ENCODE results near the gene TEAD1. TPM values are rescaled to one million over a fixed set of nuclear protein-coding genes. Genes with fewer than 3 reads are reported as not detected.

TEAD1 gene
- total and polyA plus RNA-seq, 10 of the 15 experiments (the other 5 are each of a cell fraction or from before 2014, with no cell fraction given) = 0.01 to 0.59 (median 0.04) TPM; not detected in 6

DNA sequence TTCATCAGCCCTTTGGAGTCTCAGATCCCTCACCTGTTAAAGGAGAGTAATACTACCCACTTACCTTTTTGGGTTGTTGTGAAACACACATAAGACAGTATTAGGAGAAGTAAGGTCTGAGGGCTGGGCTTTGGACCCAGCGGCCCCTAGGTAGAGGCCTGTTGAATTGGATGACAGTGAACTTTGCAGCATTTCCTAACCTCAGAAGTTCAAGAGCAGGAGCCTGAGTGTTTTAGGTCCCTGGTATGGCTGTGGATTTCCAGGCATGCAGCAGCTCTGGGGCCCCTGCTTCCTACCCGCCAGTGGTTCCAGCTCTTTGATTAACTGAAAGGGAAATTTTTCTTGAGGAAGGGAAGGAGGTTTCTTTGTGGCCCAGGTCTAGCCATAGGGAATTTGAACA is 58.9 kb downstream of the TEAD1 start (continued):
- TF ChIP-seq SPI1 (IDR thresholded peaks at IDR 0.05; ENCODE audit: borderline replicate concordance, insufficient read depth, low read depth, low read length) = no peak
- TF ChIP-seq SMAD5 (IDR thresholded peaks at IDR 0.05; ENCODE audit: low read depth) = no peak

DNA sequence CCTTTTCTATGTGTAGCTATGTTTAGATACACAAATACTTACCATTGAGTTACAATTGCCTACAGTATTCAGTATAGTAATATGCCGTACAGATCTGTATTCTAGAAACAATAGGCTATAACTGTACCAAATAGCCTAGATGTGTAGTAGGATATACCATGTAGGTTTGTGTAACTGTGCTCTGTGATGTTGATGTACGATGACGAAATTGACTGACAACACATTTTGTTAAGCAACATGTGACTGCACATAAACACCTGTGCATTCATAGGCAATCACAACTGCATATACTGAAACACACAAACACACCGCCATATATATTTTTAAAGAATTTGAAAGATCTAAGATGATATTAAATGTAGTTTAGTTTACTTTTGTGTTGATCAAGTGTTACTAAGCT is 60.4 kb downstream of the TEAD1 start:
- WGBS (ENCODE audit: insufficient coverage, insufficient replicate concordance, low lambda C conversion rate, missing lambda C conversion rate) = 61% methylated on average over 4 of the region's 4 CpGs
- CTCF ChIA-PET = no interaction called here

GRCh38 chr11:12735262-12735661 is 61.0 kb downstream of the TEAD1 start:
- FAIRE-seq = no peak
- CTCF ChIA-PET = no interaction called here
- TF ChIP-seq PML (IDR thresholded peaks at IDR 0.05; ENCODE audit: low read length) (no peak), IRF4 (IDR thresholded peaks at IDR 0.05; ENCODE audit: low read depth, low read length) (no peak), SMAD5 (IDR thresholded peaks at IDR 0.05; ENCODE audit: low read depth) (no peak), TCF12 (IDR thresholded peaks at IDR 0.05; ENCODE audit: low read depth, low read length) (no peak), CBX3 (IDR thresholded peaks at IDR 0.05; ENCODE audit: borderline replicate concordance, low read depth) (no peak), NR2F1 (conservative IDR thresholded peaks at IDR 0.05) (no peak), CREB1 (IDR thresholded peaks at IDR 0.05; ENCODE audit: low read depth) (no peak), FOS (IDR thresholded peaks at IDR 0.05; ENCODE audit: borderline replicate concordance, extremely low read depth, insufficient read length) (no peak), IKZF1 (conservative IDR thresholded peaks at IDR 0.05) (no peak)
- TF ChIP-seq, protein P1, sequence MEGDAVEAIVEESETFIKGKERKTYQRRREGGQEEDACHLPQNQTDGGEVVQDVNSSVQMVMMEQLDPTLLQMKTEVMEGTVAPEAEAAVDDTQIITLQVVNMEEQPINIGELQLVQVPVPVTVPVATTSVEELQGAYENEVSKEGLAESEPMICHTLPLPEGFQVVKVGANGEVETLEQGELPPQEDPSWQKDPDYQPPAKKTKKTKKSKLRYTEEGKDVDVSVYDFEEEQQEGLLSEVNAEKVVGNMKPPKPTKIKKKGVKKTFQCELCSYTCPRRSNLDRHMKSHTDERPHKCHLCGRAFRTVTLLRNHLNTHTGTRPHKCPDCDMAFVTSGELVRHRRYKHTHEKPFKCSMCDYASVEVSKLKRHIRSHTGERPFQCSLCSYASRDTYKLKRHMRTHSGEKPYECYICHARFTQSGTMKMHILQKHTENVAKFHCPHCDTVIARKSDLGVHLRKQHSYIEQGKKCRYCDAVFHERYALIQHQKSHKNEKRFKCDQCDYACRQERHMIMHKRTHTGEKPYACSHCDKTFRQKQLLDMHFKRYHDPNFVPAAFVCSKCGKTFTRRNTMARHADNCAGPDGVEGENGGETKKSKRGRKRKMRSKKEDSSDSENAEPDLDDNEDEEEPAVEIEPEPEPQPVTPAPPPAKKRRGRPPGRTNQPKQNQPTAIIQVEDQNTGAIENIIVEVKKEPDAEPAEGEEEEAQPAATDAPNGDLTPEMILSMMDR (IDR thresholded peaks at IDR 0.05 in 2 of 3, conservative IDR thresholded peaks at IDR 0.05 in 1 of 3; ENCODE audit: control insufficient read depth in 2 of 3, extremely low read depth in 1 of 3, insufficient read depth in 1 of 3, low read depth in 3 of 3, low read length in 3 of 3) = no peak

More for the DNA sequence above, 60.4 kb downstream of the TEAD1 start:
- Histone ChIP-seq H4K20me1 (ENCODE audit: control insufficient read depth, insufficient read depth) (no peaks in the 10 kb centered on the region), H3K27ac (ENCODE audit: control insufficient read depth, insufficient read depth) (no peak overlapping the region), H3K79me2 (ENCODE audit: control insufficient read depth, insufficient read depth, low read length) (no peaks in the 10 kb centered on the region), H3K36me3 (ENCODE audit: control insufficient read depth in 2 of 2, insufficient read depth in 2 of 2, low read length in 1 of 2) (no peaks in the 10 kb centered on the region), H3K27me3 (replicated peaks in 1 of 2; ENCODE audit: control insufficient read depth in 2 of 2, insufficient read depth in 2 of 2, low read length in 1 of 2) (no peaks in the 10 kb centered on the region), H3K4me3 (no peak overlapping the region), H3K4me2 (ENCODE audit: control insufficient read depth, insufficient read depth) (no peak overlapping the region), H2AFZ (ENCODE audit: control insufficient read depth, low read depth, low read length) (no peak overlapping the region), H3K4me1 (ENCODE audit: control insufficient read depth, insufficient read depth, low read length) (no peaks in the 10 kb centered on the region), H3K9ac (ENCODE audit: control insufficient read depth, insufficient read depth, low read length) (no peak overlapping the region), H3K9me3 (replicated peaks; ENCODE audit: control insufficient read depth, insufficient read depth, low read length) (no peaks in the 10 kb centered on the region; the same call in 2 of the 3 replicates)
- BruUV-seq (replicated peaks) = no TSS peak
- in situ Hi-C loops (cut with MboI) = no loop called here
- ChIA-PET POLR2A (no interaction called here), SMC1A (ENCODE audit: uncharacterized antibody, unreplicated experiment) (interaction anchor here (1.5 kb wide), 1 partner anchor 12 kb away, joined by 4 read pairs; no protein-coding TSS in a partner anchor), RAD21 (ENCODE audit: unreplicated experiment) (no interaction called here)
- intact Hi-C loops (cut with micrococcal nuclease; ENCODE audit: unreplicated experiment) = no loop called here
- TF ChIP-seq RELA (IDR thresholded peaks at IDR 0.05; ENCODE audit: borderline replicate concordance, partially characterized antibody) = no peak
- no peak for TF ChIP-seq GATAD2B (conservative IDR thresholded peaks at IDR 0.05; ENCODE audit: low read depth)
- no peak for TF ChIP-seq HDAC2 (IDR thresholded peaks at IDR 0.05)
- DNase-seq (ENCODE audit: low read depth, low spot score) = no peak
- ATAC-seq = no peak
- FAIRE-seq = no peak

More at GRCh38 chr11:12735262-12735661, 61.0 kb downstream of the TEAD1 start:
- 38% methylated on average over 5 of the region's 7 CpGs for WGBS (ENCODE audit: insufficient coverage, insufficient replicate concordance, low lambda C conversion rate, missing lambda C conversion rate)
- Histone ChIP-seq H2AFZ (ENCODE audit: control insufficient read depth, low read depth, low read length) (no peak overlapping the region), H3K4me1 (ENCODE audit: control insufficient read depth, insufficient read depth, low read length) (no peaks in the 10 kb centered on the region), H3K9me3 (replicated peaks; ENCODE audit: control insufficient read depth, insufficient read depth, low read length) (no peaks in the 10 kb centered on the region), H3K79me2 (ENCODE audit: control insufficient read depth, insufficient read depth, low read length) (no peaks in the 10 kb centered on the region), H3K27me3 (replicated peaks in 1 of 2; ENCODE audit: control insufficient read depth in 2 of 2, insufficient read depth in 2 of 2, low read length in 1 of 2) (no peaks in the 10 kb centered on the region), H3K27ac (ENCODE audit: control insufficient read depth, insufficient read depth) (no peak overlapping the region), H4K20me1 (ENCODE audit: control insufficient read depth, insufficient read depth) (no peaks in the 10 kb centered on the region), H3K9ac (ENCODE audit: control insufficient read depth, insufficient read depth, low read length) (no peak overlapping the region), H3K4me2 (ENCODE audit: control insufficient read depth, insufficient read depth) (no peak overlapping the region), H3K4me3 (no peak overlapping the region), H3K36me3 (ENCODE audit: control insufficient read depth in 2 of 2, insufficient read depth in 2 of 2, low read length in 1 of 2) (no peaks in the 10 kb centered on the region)
- intact Hi-C loops (cut with micrococcal nuclease; ENCODE audit: unreplicated experiment) = no loop called here
- DNase-seq (ENCODE audit: low read depth, low spot score) (no peak), ATAC-seq (no peak)
- in situ Hi-C loops (cut with MboI) = no loop called here
- SMC1A ChIA-PET (ENCODE audit: uncharacterized antibody, unreplicated experiment) = interaction anchor here (1.5 kb wide), 1 partner anchor 11 kb away, joined by 4 read pairs; no protein-coding TSS in a partner anchor
- no TSS peak for BruUV-seq (replicated peaks)
- RAD21 ChIA-PET (ENCODE audit: unreplicated experiment) = no interaction called here
- POLR2A ChIA-PET = no interaction called here
